ENCODE data around the gene MRPL58.
"Not testable (repeated sequence)": the region's sequence is repeated elsewhere in the genome, so short reads cannot be mapped to it uniquely, and the experiment has no call there.

MRPL58 gene

DNA sequence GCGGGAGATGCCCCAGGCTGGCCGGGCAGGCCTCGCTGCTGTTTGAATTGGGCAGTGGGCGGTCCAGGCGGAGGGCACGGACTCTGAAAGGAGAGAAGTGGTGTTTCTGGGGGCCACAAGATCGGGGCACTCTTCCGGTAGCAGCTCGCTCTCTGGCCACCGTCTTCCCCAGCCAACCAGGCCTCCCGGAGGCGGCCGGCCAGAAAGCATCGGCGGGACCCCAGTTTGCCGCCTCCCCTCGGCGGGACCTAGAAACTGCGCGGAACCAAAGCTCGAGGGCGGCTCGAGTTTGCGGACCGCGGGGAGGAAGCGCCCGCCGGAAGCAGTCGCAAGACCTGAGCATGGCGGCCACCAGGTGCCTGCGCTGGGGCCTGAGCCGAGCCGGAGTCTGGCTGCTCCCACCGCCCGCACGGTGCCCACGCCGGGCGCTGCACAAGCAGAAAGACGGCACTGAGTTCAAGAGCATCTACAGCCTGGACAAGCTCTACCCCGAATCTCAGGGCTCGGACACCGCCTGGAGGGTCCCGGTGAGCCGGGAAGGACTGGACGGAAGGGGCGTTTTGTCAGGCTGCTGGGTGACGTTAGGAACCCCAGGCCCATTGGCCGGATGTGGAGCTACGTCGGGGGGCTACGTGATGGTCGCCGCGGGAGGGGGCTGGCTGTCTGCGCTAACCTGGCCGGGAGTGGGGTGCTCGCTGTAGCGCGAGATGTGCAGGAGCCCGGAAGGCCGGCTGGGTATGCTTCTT lies at the start of gene MRPL58:
TSS of gene MRPL58 (plus strand) at position 325 of the 746 bp plus-strand sequence. CDS start at position 342, 17 bp downstream.
- DNase-seq (ENCODE audit: low read depth in 2 of 2): peak; percentile 45 to 58

DNA sequence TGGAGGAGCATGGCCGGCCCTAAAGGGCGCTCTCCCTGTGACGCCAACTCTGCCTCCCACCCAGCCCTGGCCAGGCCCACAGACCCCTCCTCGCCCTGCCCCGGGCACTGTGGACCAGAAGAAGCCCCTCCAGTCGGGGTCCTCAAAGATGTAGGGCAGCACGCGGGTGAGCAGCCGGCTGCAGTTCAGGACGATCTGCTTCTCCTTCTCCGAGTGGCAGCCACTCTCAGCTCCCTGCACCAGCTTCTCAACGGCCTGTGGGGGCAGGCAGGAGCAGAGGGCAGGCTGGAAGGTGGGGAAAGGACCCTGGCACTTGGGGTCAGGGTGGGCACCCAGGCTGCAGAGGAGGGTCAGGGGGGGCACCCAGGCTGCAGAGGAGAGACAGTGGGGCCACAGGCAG lies 48.8 kb upstream of the MRPL58 start:
- no peak for DNase-seq (ENCODE audit: low read depth in 2 of 2)

- no peak for DNase-seq (ENCODE audit: low read depth in 2 of 2)
Observed at GRCh38 chr17:74964246-74964761, 48.2 kb upstream of the MRPL58 start.

DNA sequence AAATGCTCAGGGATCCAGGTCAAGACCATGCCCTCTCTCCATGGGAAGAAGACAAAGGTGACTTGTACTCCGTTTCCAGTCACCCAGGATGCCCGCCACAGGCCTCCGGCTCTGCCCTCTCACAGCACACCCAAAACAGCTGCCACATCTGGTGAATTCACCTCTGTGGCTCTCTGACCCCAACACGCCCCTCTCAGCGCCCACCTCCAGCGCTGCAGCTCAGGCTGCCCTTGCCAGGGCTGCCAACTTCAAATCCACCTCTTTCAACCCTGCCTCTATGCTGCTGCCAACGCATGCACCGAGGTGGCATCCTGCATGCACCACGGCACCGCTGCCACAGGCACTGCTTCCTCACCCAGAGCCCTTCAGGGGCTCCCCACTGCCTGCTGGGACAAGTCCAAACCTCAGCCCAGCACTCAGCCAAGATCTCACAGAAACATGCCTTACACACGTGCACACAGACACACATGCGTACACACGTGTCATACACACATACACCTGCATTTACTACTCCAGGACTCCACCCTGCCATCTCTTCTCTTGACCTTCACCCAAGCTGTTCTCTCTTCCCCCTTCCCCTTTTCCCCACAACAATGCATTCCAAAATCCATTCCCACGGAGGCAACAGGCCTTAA lies 47.4 kb upstream of the MRPL58 start:
- DNase-seq (ENCODE audit: low read depth in 2 of 2): no peak

- DNase-seq (ENCODE audit: low read depth in 2 of 2): no peak
Observed at GRCh38 chr17:74968361-74968780, 44.1 kb upstream of the MRPL58 start.

DNA sequence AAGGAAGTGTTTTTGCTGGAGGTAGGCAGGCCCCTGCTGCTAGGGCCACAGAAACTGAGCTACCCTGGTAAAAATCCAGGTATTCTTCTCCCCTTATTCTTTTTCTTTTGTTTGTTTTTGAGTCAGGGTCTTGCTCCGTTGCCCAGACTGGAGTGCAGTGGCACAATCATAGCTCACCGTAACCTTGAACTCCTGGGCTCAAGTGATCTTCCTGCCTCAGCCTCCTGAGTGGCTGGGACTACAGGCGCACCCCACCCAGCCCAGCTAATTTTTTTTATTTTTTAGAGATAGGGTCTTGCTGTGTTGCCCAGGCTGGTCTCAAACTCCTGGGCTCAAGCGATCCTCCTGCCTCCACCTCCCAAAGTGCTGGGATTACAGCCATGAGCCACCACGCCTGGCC lies 43.0 kb upstream of the MRPL58 start:
- DNase-seq (ENCODE audit: low read depth in 2 of 2): not testable (repeated sequence)

DNA sequence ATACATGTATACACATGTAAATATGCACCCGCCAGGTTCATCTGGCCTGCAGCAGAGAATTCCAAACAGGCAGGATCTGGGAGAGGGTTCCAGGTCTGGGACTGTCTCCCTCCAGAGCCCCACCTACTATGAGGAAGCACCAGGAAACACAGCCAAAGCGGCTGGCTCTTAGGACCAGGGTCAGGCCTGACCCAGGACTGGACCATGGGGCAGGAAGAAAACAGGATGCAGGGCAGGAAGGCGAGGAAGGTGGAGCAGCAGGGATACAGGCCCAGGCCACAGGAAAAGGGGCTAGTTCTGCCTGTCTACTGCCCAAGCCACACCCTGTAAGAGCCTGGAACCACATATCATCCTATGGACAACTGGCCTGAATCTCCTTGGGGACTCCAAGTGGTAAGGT lies 42.1 kb upstream of the MRPL58 start:
- DNase-seq (ENCODE audit: low read depth in 2 of 2): no peak

GRCh38 chr17:74971069-74971841 lies 41.2 kb upstream of the MRPL58 start:
- DNase-seq (ENCODE audit: low read depth in 2 of 2): no peak

GRCh38 chr17:74971842-74972106 lies 40.7 kb upstream of the MRPL58 start:
- DNase-seq (ENCODE audit: low read depth in 2 of 2): no peak

GRCh38 chr17:74972107-74972972 lies 40.1 kb upstream of the MRPL58 start, which contains the start of gene HID1:
HID1 (minus strand) TSS chr17:74972759; CDS start chr17:74972656, 103 bp downstream.
- peak; percentile 72 to 78 for DNase-seq (ENCODE audit: low read depth in 2 of 2)

- no peak for DNase-seq (ENCODE audit: low read depth in 2 of 2)
Observed at GRCh38 chr17:74972973-74973328, 39.5 kb upstream of the MRPL58 start.

- no peak for DNase-seq (ENCODE audit: low read depth in 2 of 2)
Observed at GRCh38 chr17:74975943-74976342, 36.5 kb upstream of the MRPL58 start.

GRCh38 chr17:74977802-74978201 lies 34.7 kb upstream of the MRPL58 start:
- no peak for DNase-seq (ENCODE audit: low read depth in 2 of 2)

- DNase-seq (ENCODE audit: low read depth in 2 of 2): no peak
Observed at GRCh38 chr17:74978240-74978639, 34.2 kb upstream of the MRPL58 start.

DNA sequence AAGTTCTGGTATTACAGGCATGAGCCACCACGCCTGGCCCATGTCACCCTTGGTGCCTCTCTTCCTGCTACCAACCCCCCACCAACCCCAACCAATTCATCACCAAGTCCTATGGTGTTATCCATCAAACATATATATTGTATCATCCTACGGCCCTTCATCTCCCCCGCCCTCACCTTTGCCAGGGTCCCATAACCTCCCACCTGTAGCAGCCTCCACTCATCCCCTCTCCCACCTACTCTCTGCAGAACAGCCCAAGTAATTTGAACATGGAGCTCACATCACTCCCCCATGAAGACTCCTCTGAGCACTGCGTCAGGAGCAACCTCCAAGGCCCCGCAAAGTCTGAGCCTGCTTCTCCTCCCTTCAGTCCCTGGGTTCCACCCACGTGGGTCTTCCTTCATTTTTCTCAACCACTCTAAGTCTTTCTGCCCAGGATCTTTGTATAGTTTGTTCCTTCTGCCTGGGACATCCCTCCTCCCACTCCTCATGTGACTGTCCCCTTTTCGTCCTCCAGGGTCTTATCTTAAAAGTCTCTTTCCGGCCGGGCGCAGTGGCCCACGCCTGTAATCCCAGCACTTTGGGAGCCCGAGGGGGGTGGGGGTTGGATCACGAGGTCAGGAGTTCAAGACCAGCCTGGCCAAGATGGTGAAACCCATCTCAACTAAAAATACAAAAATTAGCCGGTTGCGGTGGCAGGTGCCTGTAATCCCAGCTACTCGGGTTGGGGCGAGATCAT lies 32.9 kb upstream of the MRPL58 start:
- no peak for DNase-seq (ENCODE audit: low read depth in 2 of 2)

- no peak for DNase-seq (ENCODE audit: low read depth in 2 of 2)
Observed at GRCh38 chr17:74981318-74981978, 31.0 kb upstream of the MRPL58 start.

DNA sequence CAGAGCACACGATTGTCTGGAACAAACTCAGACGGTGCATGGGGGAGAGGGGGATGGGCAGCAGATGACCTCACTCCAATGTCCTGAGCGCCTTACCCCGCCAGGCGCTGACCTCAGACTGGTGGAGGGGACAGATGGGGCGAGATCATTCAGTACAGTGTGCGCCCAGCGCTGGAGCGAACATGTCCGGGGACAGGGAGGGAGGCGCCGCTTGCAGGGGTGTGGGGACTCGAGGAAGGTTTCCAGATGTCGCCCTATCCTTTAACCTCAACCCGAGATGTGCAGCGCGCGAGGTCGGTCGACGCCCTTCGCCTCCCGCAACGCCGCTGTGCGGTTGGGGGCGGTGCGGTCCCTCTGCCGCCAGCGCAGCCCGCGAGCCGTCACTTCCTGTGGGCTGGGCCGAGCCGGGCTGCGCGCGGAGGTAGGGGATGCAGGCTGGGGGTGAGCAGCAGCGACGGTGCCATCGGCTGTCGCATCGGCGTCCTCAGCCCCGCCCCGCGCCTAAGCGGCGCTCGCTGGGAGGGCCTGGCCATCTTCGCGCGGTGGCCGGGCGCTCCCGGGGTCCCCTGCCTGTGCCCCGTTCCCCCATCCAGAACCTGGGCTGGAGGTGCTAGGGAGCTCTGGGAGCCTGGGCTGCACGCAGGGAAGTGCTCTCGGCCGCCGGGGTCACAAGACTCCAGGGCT lies 30.3 kb upstream of the MRPL58 start:
- DNase-seq (ENCODE audit: low read depth in 2 of 2): peak; percentile 35 to 48

DNA sequence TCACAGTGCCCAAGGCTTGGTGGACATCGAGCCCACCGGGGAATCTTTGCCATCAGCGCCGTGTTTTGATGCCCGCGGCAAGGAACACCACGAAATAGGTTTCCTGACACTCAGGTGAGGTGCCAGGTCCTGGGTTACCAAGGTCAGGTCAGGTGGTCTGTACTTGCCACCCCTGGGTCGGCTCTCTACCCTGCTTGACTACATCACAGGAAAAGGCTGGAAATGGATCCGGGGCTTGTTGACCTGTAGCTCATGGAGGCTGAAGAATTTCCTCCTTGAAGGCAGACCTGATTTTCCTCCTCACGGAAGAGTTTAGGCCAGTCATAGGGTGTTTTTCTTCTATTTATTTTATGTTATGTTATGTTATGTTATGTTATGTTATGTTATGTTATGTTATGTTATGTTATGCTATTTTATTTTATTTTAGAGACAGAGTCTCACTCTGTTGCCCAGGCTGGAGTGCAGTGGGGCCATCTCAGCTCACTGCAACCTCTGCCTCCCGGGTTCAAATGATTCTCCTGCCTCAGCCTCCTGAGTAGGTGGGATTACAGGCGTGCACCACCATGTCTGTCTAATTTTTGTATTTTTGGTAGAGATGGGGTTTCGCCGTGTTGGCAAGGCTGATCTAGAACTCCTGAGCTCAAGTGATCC lies 29.7 kb upstream of the MRPL58 start:
- not testable (repeated sequence) for DNase-seq (ENCODE audit: low read depth in 2 of 2)

- no peak for DNase-seq (ENCODE audit: low read depth in 2 of 2)
Observed at GRCh38 chr17:74986206-74986576, 26.3 kb upstream of the MRPL58 start.

All from stimulated activated CD4-positive, alpha-beta T cell treated with anti-CD3 and anti-CD28 coated beads, Interleukin-1b, Interleukin-23, amount 100 ng/mL, for 1 hour (primary cell).